Measurements from ENCODE around the gene ATP6V1G1. TPM values are rescaled to one million over a fixed set of nuclear protein-coding genes. Genes with fewer than 3 reads are reported as not detected.
"Not testable (repeated sequence)": the region's sequence is repeated elsewhere in the genome, so short reads cannot be mapped to it uniquely, and the experiment has no call there.

The ATP6V1G1 gene
- total RNA-seq, 1 donor from 2014 or later = 112 TPM

GRCh38 chr9:114570742-114571141 is 16.8 kb upstream of the ATP6V1G1 start:
- Histone ChIP-seq H3K9me3 (no peaks in the 10 kb centered on the region), H3K36me3 (no peaks in the 10 kb centered on the region), H3K4me1 (no peaks in the 10 kb centered on the region), H3K27ac (no peak overlapping the region), H3K27me3 (no peaks in the 10 kb centered on the region), H3K4me3 (no peak overlapping the region)
- intact Hi-C loops (cut with DNase I) = no loop called here
- TF ChIP-seq CTCF (IDR thresholded peaks at IDR 0.05) = no peak
- ATAC-seq = no peak
- DNase-seq = no peak

- intact Hi-C loops (cut with DNase I) = no loop called here
- H3K4me1 ChIP-seq = no peaks in the 10 kb centered on the region
- no peak overlapping the region for H3K4me3 ChIP-seq
- no peaks in the 10 kb centered on the region for H3K36me3 ChIP-seq
- DNase-seq = no peak
- no peak for TF ChIP-seq CTCF (IDR thresholded peaks at IDR 0.05)
- ATAC-seq = no peak
- H3K27me3 ChIP-seq = no peaks in the 10 kb centered on the region
- no peaks in the 10 kb centered on the region for H3K9me3 ChIP-seq
- no peak overlapping the region for H3K27ac ChIP-seq
Observed at GRCh38 chr9:114571391-114571790, 16.2 kb upstream of the ATP6V1G1 start.

- Histone ChIP-seq H3K4me3 (no peak overlapping the region), H3K9me3 (no peaks in the 10 kb centered on the region), H3K4me1 (no peaks in the 10 kb centered on the region), H3K36me3 (no peaks in the 10 kb centered on the region), H3K27me3 (no peaks in the 10 kb centered on the region), H3K27ac (no peak overlapping the region)
- DNase-seq (no peak), ATAC-seq (no peak)
- TF ChIP-seq CTCF (IDR thresholded peaks at IDR 0.05) = no peak
- intact Hi-C loops (cut with DNase I) = no loop called here
Observed at GRCh38 chr9:114572199-114572598, 15.4 kb upstream of the ATP6V1G1 start.

- no peaks in the 10 kb centered on the region for H3K9me3 ChIP-seq
- H3K4me3 ChIP-seq = no peak overlapping the region
- TF ChIP-seq CTCF (IDR thresholded peaks at IDR 0.05) = no peak
- H3K4me1 ChIP-seq = no peaks in the 10 kb centered on the region
- no peak overlapping the region for H3K27ac ChIP-seq
- intact Hi-C loops (cut with DNase I) = no loop called here
- no peaks in the 10 kb centered on the region for H3K27me3 ChIP-seq
- no peaks in the 10 kb centered on the region for H3K36me3 ChIP-seq
- DNase-seq (no peak), ATAC-seq (peak; percentile 50)
Observed at GRCh38 chr9:114574438-114574837, 13.1 kb upstream of the ATP6V1G1 start.

GRCh38 chr9:114576779-114577178 is 10.8 kb upstream of the ATP6V1G1 start:
- H3K4me1 ChIP-seq; H3K27ac ChIP-seq; H3K9me3 ChIP-seq; H3K27me3 ChIP-seq; ATAC-seq; DNase-seq; intact Hi-C loops (cut with DNase I); H3K36me3 ChIP-seq; H3K4me3 ChIP-seq: not testable (repeated sequence)

- intact Hi-C loops (cut with DNase I); ATAC-seq: not testable (repeated sequence)
Observed at GRCh38 chr9:114578134-114578533, 9.4 kb upstream of the ATP6V1G1 start.

GRCh38 chr9:114580609-114581193 is 6.9 kb upstream of the ATP6V1G1 start:
- Histone ChIP-seq H3K27me3 (no peaks in the 10 kb centered on the region), H3K9me3 (no peaks in the 10 kb centered on the region), H3K36me3 (no peaks in the 10 kb centered on the region), H3K27ac (no peak overlapping the region), H3K4me3 (no peak overlapping the region), H3K4me1 (no peaks in the 10 kb centered on the region)
- no peak for TF ChIP-seq CTCF (IDR thresholded peaks at IDR 0.05)
- intact Hi-C loops (cut with DNase I) = no loop called here
- DNase-seq (no peak), ATAC-seq (no peak)

More at GRCh38 chr9:114578134-114578533, 9.4 kb upstream of the ATP6V1G1 start:
- not testable (repeated sequence) for H3K27me3 ChIP-seq, H3K9me3 ChIP-seq, H3K27ac ChIP-seq, H3K4me1 ChIP-seq, DNase-seq, H3K36me3 ChIP-seq, H3K4me3 ChIP-seq

Data from upper lobe of right lung (tissue), 1 donor.